HG02642 (cell line): ENCODE results near the gene NFATC3.

Source experiments
- ATAC-seq: cut with Tn5 transposase; IDR thresholded peaks from one replicate; pipeline ENCODE4 v1.9.1; 2021; ENCODE audit warnings: mild to moderate bottlenecking; ENCODE audit not compliant: unreplicated experiment, poor library complexity

NFATC3 gene

GRCh38 chr16:68242926-68243858, 158.0 kb downstream of the NFATC3 start:
- ATAC-seq, result no peak

- ATAC-seq, result peak; percentile 5
Measured at GRCh38 chr16:68244481-68244902, 159.3 kb downstream of the NFATC3 start.

- ATAC-seq, result peak; percentile 85
Measured at GRCh38 chr16:68244903-68245853, 160.0 kb downstream of the NFATC3 start, which contains the start of gene PLA2G15. TSS of gene PLA2G15 (plus strand) at chr16:68245373. CDS start at chr16:68245427, 54 bp downstream.

- no peak for ATAC-seq
Measured at GRCh38 chr16:68246121-68246520, 161.0 kb downstream of the NFATC3 start.

- ATAC-seq, result no peak
Measured at GRCh38 chr16:68246666-68247065, 161.5 kb downstream of the NFATC3 start.

GRCh38 chr16:68247400-68247799, 162.2 kb downstream of the NFATC3 start:
- ATAC-seq, result no peak

GRCh38 chr16:68247932-68248331, 162.8 kb downstream of the NFATC3 start:
- no peak for ATAC-seq

DNA sequence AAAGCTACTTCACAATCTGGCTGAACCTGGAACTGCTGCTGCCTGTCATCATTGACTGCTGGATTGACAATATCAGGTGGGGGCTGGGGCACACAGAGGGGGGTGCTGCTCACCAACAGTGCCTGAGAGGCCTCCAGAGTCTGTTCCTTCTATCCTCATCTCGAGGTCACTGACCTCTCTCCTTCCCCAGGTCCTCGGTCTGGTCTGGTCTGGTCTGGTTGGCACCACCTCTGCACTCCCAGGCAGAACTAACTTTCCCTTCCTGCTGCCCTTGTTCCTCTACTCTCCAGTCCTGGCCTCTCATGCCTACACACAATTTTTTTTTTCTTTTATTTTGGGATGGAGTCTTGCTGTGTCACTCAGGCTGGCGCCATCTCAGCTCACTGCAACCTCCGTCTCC, 164.2 kb downstream of the NFATC3 start:
- no peak for ATAC-seq

GRCh38 chr16:68250951-68251350, 165.8 kb downstream of the NFATC3 start:
- no peak for ATAC-seq

GRCh38 chr16:68251832-68252231, 166.7 kb downstream of the NFATC3 start:
- no peak for ATAC-seq

DNA sequence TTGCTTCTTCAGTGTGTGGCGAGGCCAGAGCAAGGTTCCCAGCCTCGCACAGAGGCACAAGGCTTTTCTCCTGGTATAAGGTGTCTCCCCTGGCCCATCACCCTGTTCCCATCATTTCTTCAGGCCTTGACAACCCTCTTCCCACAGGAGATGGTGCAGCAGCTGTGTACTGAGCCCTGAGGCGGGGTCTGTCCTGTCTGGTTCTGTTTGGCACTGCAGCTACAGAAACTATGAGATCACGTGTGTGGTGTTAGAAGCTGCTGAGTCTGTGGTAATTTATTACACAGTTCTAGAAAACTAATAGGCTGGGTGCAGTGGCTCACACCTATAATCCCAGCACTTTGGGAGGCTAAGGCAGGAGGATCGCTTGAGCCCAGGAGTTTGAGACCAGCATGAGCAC, 167.2 kb downstream of the NFATC3 start:
- ATAC-seq, result no peak

GRCh38 chr16:68253721-68254120, 168.6 kb downstream of the NFATC3 start:
- ATAC-seq, result no peak

DNA sequence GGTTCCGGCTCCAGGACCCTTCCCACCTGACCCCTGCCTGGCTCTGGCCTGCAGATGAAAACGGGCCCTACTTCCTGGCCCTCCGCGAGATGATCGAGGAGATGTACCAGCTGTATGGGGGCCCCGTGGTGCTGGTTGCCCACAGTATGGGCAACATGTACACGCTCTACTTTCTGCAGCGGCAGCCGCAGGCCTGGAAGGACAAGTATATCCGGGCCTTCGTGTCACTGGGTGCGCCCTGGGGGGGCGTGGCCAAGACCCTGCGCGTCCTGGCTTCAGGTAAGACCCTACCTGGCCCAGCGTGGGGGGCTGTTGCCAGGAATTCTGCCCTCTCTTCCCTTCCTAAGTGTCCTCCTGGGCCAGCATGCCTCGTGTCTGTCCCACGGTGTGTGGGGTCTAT, 170.5 kb downstream of the NFATC3 start:
- ATAC-seq, result no peak

- ATAC-seq, result peak; percentile 52
Measured at GRCh38 chr16:68257251-68257905, 172.2 kb downstream of the NFATC3 start.

DNA sequence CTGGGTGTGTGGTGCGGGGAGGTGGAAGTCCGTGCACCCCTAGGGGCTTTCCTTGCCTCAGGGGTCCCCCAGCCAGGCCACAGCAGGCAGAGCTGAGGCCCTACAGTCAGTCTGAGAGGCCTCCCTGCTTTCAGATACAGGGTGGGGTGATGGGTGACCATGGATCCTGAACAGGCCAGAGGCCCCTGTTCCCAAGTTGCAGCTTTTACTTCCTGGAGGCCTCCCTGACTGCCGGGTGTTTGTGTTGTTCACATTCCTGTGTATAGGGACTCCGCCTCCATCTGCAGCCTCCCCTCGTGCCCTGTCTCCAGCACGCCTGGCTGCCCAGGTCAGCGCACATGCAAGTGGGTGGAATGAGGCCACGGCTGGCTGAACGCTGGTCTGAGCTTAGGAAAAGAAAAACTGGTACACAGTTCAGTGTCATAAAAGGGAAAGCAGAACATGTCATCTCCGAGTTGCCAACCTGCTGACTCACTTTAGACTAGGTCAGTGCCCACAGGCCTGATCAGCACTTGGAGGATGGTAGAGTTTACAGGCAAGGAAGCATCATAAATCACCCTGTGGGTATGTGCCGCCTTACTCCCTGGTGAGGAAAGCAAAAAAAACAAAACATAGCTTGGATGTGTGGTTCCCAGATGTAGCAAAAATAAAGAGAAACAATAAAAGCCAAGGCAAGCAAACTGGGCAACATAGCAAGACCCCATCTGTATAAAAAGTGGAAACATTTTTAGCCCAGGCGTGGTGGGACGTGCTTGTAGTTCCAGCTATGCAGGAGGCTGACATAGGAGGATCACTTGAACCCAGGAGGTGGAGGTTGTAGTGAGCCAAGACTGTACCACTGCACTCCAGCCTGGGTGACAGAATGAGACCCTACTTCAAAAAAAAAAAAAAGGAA, 173.0 kb downstream of the NFATC3 start:
- ATAC-seq, result no peak

GRCh38 chr16:68259007-68259825, 174.0 kb downstream of the NFATC3 start:
- no peak for ATAC-seq

DNA sequence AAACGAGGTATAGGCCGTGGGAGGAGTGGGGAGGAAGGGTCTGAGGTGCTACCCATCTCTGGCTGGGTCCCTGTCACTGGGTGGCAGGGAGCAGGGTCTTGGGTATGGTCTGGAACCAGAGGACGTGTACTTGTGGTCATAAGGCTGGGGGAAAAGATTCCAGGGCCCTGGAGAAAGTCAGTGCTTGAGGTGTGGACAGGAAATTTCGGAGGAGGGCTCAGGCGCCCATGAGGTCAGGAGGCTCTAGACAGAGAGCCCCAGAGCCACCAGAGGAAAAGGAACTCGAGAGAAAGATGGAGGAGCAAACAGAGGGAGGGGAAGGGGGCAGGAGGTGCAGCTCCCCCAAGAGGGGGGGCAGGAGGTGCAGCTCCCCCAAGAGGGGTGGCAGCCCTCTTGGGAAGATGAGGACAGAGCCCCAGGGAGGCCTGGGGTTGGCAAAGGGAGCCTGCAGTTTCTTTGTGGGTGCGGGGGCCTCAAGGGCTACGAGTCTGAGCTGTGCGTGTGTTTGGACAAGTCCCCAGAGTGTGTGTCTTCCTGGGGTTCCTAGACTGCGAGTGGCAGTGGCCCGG, 178.5 kb downstream of the NFATC3 start:
- ATAC-seq, result no peak
